Measurements from ENCODE around the gene ANKRD16.

DNA sequence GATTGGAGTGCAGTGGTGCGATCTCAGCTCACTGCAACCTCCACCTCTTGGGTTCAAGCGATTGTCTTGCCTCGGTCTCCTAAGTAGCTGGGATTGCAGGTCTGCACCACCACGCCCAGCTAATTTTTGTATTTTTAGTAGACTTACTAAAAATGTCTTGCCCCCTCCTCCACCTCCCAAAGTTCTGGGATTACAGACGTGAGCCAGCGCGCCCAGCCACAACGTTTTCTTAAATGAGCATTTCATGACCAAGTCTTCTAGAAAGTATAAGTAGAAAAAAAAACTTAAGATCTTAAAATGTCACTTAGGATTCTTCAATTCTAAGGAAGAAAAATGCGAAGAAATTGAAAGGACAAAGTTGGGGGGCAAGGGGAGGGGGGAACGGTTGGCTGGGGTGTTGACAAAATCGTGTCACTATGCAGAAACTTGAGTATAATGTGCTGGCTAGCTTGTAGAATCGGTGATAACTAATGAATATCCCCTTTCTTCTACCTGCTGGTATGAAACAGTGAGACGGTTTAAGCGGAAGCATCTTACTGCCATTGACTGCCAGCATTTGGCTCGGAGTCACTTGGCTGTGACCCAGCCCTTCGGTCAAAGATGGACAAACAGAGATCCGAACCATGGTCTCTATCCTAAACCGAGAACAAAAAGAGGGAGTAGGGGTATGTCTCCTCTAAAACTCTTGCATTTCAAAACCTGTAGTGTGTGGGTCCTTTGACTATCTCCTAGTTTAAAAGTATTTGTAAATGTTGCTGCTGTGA, 13.0 kb upstream of the ANKRD16 start:
- no peak for TF ChIP-seq GABPB1 (CRISPR knock-in tag; IDR thresholded peaks at IDR 0.05)
- TF ChIP-seq, protein P1, sequence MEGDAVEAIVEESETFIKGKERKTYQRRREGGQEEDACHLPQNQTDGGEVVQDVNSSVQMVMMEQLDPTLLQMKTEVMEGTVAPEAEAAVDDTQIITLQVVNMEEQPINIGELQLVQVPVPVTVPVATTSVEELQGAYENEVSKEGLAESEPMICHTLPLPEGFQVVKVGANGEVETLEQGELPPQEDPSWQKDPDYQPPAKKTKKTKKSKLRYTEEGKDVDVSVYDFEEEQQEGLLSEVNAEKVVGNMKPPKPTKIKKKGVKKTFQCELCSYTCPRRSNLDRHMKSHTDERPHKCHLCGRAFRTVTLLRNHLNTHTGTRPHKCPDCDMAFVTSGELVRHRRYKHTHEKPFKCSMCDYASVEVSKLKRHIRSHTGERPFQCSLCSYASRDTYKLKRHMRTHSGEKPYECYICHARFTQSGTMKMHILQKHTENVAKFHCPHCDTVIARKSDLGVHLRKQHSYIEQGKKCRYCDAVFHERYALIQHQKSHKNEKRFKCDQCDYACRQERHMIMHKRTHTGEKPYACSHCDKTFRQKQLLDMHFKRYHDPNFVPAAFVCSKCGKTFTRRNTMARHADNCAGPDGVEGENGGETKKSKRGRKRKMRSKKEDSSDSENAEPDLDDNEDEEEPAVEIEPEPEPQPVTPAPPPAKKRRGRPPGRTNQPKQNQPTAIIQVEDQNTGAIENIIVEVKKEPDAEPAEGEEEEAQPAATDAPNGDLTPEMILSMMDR (IDR thresholded peaks at IDR 0.05), result no peak
- TF ChIP-seq, protein P2, sequence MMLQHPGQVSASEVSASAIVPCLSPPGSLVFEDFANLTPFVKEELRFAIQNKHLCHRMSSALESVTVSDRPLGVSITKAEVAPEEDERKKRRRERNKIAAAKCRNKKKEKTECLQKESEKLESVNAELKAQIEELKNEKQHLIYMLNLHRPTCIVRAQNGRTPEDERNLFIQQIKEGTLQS (CRISPR knock-in tag; conservative IDR thresholded peaks at IDR 0.05), result no peak
- TF ChIP-seq NR3C1 (CRISPR knock-in tag; conservative IDR thresholded peaks at IDR 0.05; ENCODE audit: low read depth), result no peak
- no peak for TF ChIP-seq JUN (CRISPR knock-in tag; IDR thresholded peaks at IDR 0.05)
- no peak for TF ChIP-seq FOXP4 (CRISPR knock-in tag; IDR thresholded peaks at IDR 0.05)
- TF ChIP-seq NR1H2 (CRISPR knock-in tag; IDR thresholded peaks at IDR 0.05), result no peak
- TF ChIP-seq NFYB (CRISPR knock-in tag; conservative IDR thresholded peaks at IDR 0.05; ENCODE audit: low read depth), result no peak

All from WTC11 (cell line).